Pulmonary artery endothelial cell (primary cell): ENCODE data around the gene ZBED5. TPM values are rescaled to one million over a fixed set of nuclear protein-coding genes. Genes with fewer than 3 reads are reported as not detected.
"Not testable (repeated sequence)": the region's sequence is repeated elsewhere in the genome, so short reads cannot be mapped to it uniquely, and the experiment has no call there.

Experiments
- DNase-seq: peaks from one replicate; pipeline ENCODE4 v3.0.0-alpha.2; 2011; ENCODE audit warnings: low read depth, low spot score
- total RNA-seq: library from RNA; depleted of rRNA; stranded (reverse); fragments of >200 nt; gene quantifications from 2 replicates; pipeline ENCODE4 v1.2.3, GENCODE V29; 2014

The ZBED5 gene
- total RNA-seq, 1 donor from 2014 or later = 15.2 TPM

GRCh38 chr11:10838881-10839280 is 19.0 kb downstream of the ZBED5 start:
- DNase-seq = no peak

DNA sequence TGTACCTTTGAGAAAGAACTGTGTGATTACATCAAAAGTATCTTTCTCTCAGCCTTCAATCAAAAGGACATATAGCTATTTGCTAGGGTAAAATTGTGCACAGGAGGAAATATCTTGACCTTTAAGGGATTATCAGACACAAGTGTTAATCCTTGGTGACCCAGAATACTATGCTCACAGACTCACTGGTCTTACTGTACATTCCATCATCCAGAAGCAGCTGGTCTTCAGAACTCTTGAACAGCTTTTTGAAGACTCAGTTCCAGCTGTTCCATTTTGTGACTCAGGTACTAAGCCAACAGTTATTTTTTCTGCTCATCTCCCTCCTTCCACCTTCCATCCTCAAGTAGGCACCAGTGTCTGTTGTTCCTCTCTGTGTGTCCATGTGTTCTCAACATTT is 19.8 kb downstream of the ZBED5 start:
- no peak for DNase-seq

DNA sequence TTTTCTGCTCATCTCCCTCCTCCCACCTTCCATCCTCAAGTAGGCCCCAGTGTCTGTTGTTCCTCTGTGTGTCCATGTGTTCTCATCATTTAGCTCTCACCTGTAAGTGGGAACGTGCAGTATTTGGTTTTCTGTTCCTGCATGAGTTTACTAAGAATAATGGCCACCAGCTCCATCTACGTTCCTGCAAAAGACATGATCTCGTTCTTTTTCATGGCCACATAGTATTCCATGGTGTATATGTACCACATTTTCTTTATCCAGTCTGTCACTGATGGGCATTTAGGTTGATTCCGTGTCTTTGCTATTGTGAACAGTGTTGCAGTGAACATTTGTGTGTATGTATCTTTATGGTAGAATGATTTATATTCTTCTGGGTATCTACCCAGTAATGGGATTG is 21.0 kb downstream of the ZBED5 start:
- not testable (repeated sequence) for DNase-seq

- DNase-seq = no peak
These were observed 28.7 kb downstream of the ZBED5 start for GRCh38 chr11:10829139-10829538.

DNA sequence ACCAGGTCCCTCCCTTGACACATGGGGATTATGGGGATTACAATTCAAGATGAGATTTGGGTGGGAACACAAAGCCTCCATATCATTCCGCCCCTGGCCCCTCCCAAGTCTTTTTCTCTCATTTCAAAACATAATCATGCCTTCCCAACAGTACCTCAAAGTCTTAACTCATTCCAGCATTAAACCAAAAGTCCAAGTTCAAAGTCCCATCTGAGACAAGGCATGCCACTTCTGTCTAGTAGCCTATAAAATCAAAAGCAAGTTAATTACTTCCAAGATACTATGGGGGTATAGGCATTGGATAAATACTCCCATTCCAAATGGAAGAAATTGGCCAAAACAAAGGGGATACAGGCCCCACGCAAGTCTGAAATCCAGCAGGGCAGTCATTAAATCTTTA is 29.5 kb downstream of the ZBED5 start:
- DNase-seq = no peak

- no peak for DNase-seq
These were observed 33.0 kb downstream of the ZBED5 start for GRCh38 chr11:10824888-10825287.

- DNase-seq = no peak
These were observed 34.7 kb downstream of the ZBED5 start for GRCh38 chr11:10823152-10823579.

DNA sequence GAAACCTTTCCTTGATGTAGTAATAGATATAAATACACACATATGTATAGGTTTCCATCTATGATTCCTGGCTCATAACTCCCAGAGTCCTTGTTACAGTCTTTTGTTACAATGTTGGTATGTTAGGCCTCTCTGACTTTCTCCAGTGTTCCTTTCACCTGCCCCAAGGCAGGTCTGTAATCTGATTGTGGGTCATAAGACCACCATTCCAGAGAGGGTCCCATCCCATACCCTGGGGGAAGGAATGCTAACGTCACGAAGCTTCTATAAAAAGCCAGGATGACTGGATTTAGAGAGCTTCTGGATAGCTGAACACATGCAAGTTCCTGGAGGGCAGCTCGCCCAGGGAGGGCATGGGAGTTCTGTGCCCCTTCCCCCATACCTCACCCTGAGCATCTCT is 35.4 kb downstream of the ZBED5 start:
- DNase-seq = not testable (repeated sequence)

GRCh38 chr11:10818594-10818993 is 39.3 kb downstream of the ZBED5 start:
- no peak for DNase-seq

DNA sequence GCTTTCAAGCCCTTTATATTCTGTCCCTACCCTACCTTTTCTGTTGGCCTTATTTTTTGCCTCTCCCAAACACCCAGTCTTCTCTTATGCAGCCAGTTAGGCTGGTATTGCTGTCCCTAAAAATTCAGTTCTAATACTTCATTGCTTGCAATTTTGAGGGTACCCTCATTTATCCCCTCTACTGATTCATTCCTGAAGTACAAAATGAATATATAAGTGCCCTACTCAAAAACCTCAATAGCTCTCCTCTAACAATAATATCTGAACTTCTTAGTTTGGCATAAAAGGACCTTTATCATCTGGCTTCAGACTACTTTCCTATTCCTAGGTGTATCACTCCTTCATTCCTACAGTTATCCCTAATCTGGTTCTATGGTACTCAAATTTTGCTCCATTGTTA is 43.9 kb downstream of the ZBED5 start:
- no peak for DNase-seq

DNA sequence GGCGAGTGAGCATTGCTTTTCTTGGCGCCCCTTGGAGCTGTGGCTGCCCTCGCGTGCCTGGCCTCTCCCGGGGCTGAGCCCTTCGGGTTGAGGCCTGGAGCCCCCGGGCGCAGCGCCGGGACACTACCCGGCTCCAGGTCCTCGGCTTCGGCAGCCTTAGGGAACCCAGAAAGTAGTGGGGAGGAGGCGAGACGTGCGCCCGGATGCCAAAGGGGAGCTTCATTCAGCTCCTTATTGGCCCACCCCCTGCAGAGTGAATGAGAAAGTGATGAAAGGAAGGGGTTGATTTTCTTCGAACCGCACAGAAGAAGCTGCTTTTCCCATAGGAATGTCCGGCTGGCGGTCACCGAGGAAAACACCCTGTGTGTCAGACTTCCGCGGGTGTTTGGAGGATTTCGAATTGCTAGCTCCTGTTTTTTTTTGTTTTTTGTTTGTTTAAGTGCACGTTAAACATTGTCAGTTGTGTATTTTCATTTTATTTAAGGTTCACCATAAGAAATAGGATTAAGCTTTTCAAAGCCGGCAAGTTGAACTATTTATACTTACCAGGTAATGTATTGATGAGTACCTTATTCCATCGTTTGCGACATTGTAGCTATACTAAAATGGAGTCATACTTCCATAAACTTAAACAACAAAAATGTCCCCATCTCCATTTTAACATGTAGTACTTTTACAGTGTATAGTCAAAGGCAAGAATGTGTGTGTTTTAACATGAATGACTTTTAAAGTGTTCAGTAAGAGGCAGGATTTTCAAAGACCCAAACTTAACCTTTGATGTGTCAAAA is 48.3 kb downstream of the ZBED5 start:
- DNase-seq = peak; percentile 37

DNA sequence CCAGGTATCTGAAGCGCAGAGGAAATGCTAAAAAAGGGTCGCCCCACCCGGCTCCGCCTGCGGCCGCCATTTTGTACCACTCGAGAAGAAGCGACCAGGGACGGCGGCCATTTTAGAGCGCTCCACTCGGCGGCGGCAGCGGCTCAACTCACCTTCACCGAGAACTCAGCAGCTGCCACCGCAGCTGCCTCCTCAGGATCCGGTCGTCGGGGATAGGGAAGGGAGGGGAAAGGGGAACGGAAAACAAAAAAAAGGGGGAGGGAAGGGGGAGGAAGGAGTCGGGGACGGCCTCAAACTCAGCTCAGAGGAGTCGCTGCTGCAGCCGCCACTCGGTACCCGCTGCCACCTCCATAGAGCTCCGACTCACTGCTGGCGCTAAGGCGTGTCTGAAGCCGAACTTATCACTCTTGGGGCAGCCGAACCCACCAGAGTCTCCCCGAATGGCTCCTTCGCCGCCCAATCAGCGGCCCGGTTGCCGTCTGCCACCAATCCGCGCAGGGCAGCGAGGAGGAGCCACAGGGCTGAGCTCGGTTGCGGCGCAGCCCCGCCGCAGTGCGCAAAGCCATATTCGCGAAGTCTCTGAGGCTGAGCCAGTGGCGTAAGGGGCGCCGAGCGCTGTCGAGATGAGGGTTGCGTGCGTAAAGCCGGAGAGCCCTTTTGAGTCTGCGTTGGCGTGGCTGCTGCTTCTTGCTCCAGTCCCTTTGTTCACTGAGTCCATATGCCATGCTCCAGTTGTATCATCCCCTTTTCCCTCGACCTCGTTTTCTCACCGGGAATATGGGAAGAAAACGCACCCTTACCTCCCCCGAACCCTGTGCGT is 49.1 kb downstream of the ZBED5 start, which contains the start of gene EIF4G2:
EIF4G2 (minus strand) TSS at position 374 of the 820 bp plus-strand sequence.
- peak; percentile 97 for DNase-seq

DNA sequence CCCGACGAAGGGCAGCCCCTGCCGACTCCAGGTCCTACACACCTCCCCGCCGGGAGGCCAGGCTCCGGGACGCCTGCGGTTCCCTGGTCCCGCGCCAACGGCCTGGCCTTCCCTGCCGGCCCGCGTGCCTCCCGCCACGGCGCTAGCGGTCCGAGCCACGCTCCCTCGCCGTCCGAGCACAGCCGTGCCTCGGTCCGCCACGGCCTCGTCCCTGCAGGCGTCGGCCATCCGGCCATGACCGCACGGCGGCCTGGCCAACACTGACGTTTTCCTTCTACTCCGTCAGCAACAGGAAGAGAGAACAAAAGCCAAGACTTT is 49.7 kb downstream of the ZBED5 start:
- no peak for DNase-seq

DNA sequence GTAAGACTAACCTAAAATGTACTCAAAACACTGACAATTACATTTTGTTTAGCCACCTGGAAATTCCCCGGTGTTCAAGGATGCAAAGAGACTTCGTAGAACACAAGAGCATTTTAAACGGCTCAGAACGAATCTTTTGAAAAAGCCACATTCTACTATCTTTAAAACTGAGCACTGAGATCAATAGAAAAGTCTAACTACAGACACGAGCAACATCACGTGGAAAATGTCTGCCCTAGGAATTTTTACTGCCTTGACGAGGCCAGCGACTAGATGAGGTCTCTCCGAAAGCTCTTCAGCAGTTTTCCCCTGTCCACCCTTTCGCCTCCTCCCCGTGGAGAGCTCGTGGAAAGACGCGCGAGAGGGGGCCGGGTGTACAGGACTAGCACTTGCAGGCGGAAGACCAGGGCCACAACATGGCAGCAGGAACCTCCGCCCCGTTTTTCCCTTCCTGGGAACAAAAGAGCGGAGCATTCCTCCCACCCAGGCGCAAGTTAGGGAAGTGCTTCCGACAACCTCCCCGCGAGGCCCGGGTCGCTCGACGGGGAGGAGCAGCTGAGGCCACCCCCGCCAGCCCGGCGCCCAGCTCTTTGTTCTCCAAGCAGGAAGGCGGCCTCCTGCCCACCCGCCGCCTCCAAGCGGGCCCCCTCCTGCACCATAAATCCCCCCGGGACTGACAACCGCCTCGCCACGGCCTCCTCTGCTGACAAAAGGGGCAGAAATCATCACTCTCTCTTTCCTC is 50.2 kb downstream of the ZBED5 start:
- DNase-seq = no peak

DNA sequence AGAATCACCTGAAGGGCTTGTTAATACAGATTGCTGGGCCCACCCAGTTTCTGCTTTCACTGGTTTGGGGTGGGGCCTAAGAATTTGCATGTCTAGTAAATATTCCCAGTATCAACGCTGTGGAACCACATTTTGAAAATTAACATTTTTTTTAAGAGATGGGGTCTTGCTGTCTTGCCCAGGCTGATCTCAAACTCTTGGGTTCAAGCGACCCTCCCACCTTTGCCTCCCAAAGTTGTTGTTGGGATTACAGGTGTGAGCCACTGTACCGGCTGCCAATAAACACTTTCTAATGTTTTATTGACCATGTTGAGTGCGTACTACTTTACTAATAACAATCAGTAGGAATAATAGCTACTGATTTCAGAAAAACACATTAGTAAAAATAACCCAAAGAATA is 51.6 kb downstream of the ZBED5 start:
- no peak for DNase-seq

DNA sequence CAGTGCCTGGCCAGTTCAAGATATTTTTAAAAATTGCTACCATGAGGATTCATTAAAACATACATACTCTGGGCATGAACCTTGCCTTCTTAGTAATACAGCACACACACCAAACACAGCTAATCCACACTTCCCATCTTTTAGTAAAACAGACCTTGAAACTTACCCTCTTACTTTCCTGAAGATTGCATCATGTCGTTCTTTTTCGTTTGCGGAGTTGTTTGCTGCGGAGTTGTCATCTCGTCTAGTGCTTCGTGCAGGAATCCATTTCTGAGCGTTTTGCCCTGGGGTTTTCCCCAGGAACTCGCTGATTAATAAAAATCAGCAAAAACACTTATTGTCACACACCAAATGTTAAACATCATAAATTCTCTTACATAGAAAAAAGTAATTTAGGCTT is 52.1 kb downstream of the ZBED5 start:
- no peak for DNase-seq

GRCh38 chr11:10803676-10804075 is 54.2 kb downstream of the ZBED5 start:
- DNase-seq = no peak

Other genes starting within 250 kb of the ZBED5 start
- 0.13 and 0.25 TPM in 2 replicates for gene IRAG1, start 164.3 kb downstream of the ZBED5 start, total RNA-seq
- 30.2 and 46.3 TPM in 2 replicates for gene CTR9, start 106.8 kb downstream of the ZBED5 start, total RNA-seq
- 884 and 1,127 TPM in 2 replicates for gene EIF4G2, start 49.1 kb downstream of the ZBED5 start, total RNA-seq